Neuronal stem cell (in vitro differentiated cells): Measurements from ENCODE around the gene CD44.
A peak's percentile ranks its signal among the peaks of the same experiment; 100 is the strongest.

ENCODE experiments used
- DNase-seq: peaks from one replicate; pipeline ENCODE4 v3.0.0-alpha.2; 2013; ENCODE audit warnings: low spot score
- H2AFZ ChIP-seq: one replicate; pipeline ENCODE4 v1.6.1; 2013; ENCODE audit warnings: mild to moderate bottlenecking, low read length, inconsistent platforms
- H2AK5ac ChIP-seq: 2 replicates; pipeline ENCODE4 v1.6.1; 2013; ENCODE audit warnings: low read depth, mild to moderate bottlenecking, inconsistent platforms, low read length, moderate library complexity, mixed read lengths
- H2BK120ac ChIP-seq: 2 replicates; pipeline ENCODE4 v1.6.1; 2013; ENCODE audit warnings: low read depth, mild to moderate bottlenecking, inconsistent platforms, low read length, moderate library complexity, mixed read lengths
- H2BK12ac ChIP-seq: one replicate; pipeline ENCODE4 v1.6.1; 2013; ENCODE audit warnings: low read length, inconsistent platforms
- H2BK15ac ChIP-seq: 2 replicates; pipeline ENCODE4 v1.6.1; 2013; ENCODE audit warnings: mild to moderate bottlenecking, low read length, inconsistent platforms, mixed read lengths
- H2BK5ac ChIP-seq: one replicate; pipeline ENCODE4 v1.6.1; 2013; ENCODE audit warnings: inconsistent platforms, mild to moderate bottlenecking, low read length, moderate library complexity
- H3K14ac ChIP-seq: one replicate; pipeline ENCODE4 v1.6.1; 2013; ENCODE audit warnings: low read length, inconsistent platforms
- H3K18ac ChIP-seq: 2 replicates; pipeline ENCODE4 v1.6.1; 2013; ENCODE audit warnings: low read length, inconsistent platforms
- H3K23ac ChIP-seq: 2 replicates; pipeline ENCODE4 v1.6.1; 2013; ENCODE audit warnings: low read depth, mild to moderate bottlenecking, mixed read lengths, low read length, inconsistent platforms; ENCODE audit not compliant: poor library complexity
- H3K27ac ChIP-seq: replicated peaks from 3 replicates; pipeline ENCODE4 v1.5.1; 2013; ENCODE audit warnings: low read length, inconsistent platforms
- H3K27me3 ChIP-seq, 3 experiments: 2 replicates each; pipeline ENCODE4 v1.6.1; 2013; ENCODE audit warnings: low read length in 3 of 3, mild to moderate bottlenecking in 2 of 3, inconsistent platforms in 1 of 3, low read depth in 1 of 3, mixed read lengths in 1 of 3, moderate library complexity in 1 of 3; ENCODE audit not compliant: control insufficient read depth in 3 of 3, insufficient read depth in 3 of 3
- H3K36me3 ChIP-seq, 2 donors: replicated peaks in 1 of 2; 2 replicates each; pipeline ENCODE4 v1.6.1; 2013; ENCODE audit warnings: low read length in 2 of 2; ENCODE audit not compliant: control insufficient read depth in 2 of 2, insufficient read depth in 2 of 2
- H3K4ac ChIP-seq: 2 replicates; pipeline ENCODE4 v1.6.1; 2013; ENCODE audit warnings: inconsistent platforms, mild to moderate bottlenecking, low read length, moderate library complexity
- H3K4me1 ChIP-seq, 2 donors: 1 replicate in 1 of 2; 2 replicates in 1 of 2; pipeline ENCODE4 v1.6.1; 2013; ENCODE audit warnings: low read length in 2 of 2, low read depth in 1 of 2; ENCODE audit not compliant: control insufficient read depth in 2 of 2, insufficient read depth in 1 of 2
- H3K4me2 ChIP-seq: one replicate; pipeline ENCODE4 v1.6.1; 2013; ENCODE audit warnings: mild to moderate bottlenecking, low read length, inconsistent platforms; ENCODE audit not compliant: insufficient read depth, poor library complexity, severe bottlenecking
- H3K4me3 ChIP-seq, 2 donors: 2 replicates each; pipeline ENCODE4 v1.5.1; 2013; ENCODE audit warnings: low read length in 2 of 2, mild to moderate bottlenecking in 2 of 2, inconsistent platforms in 1 of 2, moderate library complexity in 1 of 2
- H3K79me1 ChIP-seq: one replicate; pipeline ENCODE4 v1.6.1; 2013; ENCODE audit warnings: low read depth, mild to moderate bottlenecking, inconsistent platforms, low read length, moderate library complexity
- H3K9ac ChIP-seq: one replicate; pipeline ENCODE4 v1.6.1; 2013; ENCODE audit warnings: mild to moderate bottlenecking, low read depth, low read length, inconsistent platforms; ENCODE audit not compliant: poor library complexity
- H3K9me3 ChIP-seq, 2 donors: replicated peaks in 1 of 2; 2 replicates each; pipeline versions ENCODE3 to v1.6.1; 2013; ENCODE audit warnings: low read length in 2 of 2, mild to moderate bottlenecking in 2 of 2, inconsistent platforms in 1 of 2, low read depth in 1 of 2, mixed read lengths in 1 of 2, moderate library complexity in 1 of 2; ENCODE audit not compliant: control insufficient read depth in 2 of 2, insufficient read depth in 1 of 2
- H4K8ac ChIP-seq: one replicate; pipeline ENCODE4 v1.6.1; 2013; ENCODE audit warnings: low read depth, mild to moderate bottlenecking, inconsistent platforms, low read length, moderate library complexity
- H4K91ac ChIP-seq: one replicate; pipeline ENCODE4 v1.6.1; 2013; ENCODE audit warnings: low read length, low read depth, mild to moderate bottlenecking, inconsistent platforms; ENCODE audit not compliant: poor library complexity
- WGBS, 2 donors: extraction: QIAGEN DNeasy Blood & Tissue Kit; methylation state at CpG; one replicate each; pipeline ENCODE4 v1.1.7; 2013; ENCODE audit warnings: missing lambda C conversion rate in 2 of 2, mixed read lengths in 1 of 2; ENCODE audit not compliant: insufficient read length in 2 of 2, insufficient replicate concordance in 1 of 2; ENCODE audit errors: extremely low coverage in 2 of 2; 5-methylcytosine and 5-hydroxymethylcytosine counted together

CD44 gene

GRCh38 chr11:35166369-35167360, 27.7 kb downstream of the CD44 start:
- H3K4me2 ChIP-seq, result no peak overlapping the region
- H2AK5ac ChIP-seq, result peak overlapping the region; percentile 53
- H2BK5ac ChIP-seq, result no peak overlapping the region
- no peak overlapping the region for H3K14ac ChIP-seq
- no peak overlapping the region for H3K4ac ChIP-seq
- H3K4me1 ChIP-seq, result peaks cover 5 to 15% of the 10 kb centered on the region in 2 donors
- no peaks in the 10 kb centered on the region for H3K9me3 ChIP-seq
- H3K79me1 ChIP-seq, result no peaks in the 10 kb centered on the region
- WGBS, 2 donors, result no CpG with 5 or more reads among the region's 11 CpGs
- peak overlapping the region; percentile 82 for H2AFZ ChIP-seq
- no peak overlapping the region for H3K27ac ChIP-seq
- no peak overlapping the region for H3K9ac ChIP-seq
- no peak overlapping the region for H4K8ac ChIP-seq
- no peak overlapping the region for H2BK15ac ChIP-seq
- H3K23ac ChIP-seq, result no peak overlapping the region
- no peak for DNase-seq
- H3K36me3 ChIP-seq, result no peaks in the 10 kb centered on the region
- no peak overlapping the region for H2BK12ac ChIP-seq
- no peak overlapping the region for H3K4me3 ChIP-seq
- no peaks in the 10 kb centered on the region for H3K27me3 ChIP-seq
- H2BK120ac ChIP-seq, result no peak overlapping the region
- H3K18ac ChIP-seq, result peak overlapping the region; percentile 5
- no peak overlapping the region for H4K91ac ChIP-seq

GRCh38 chr11:35167426-35167954, 28.5 kb downstream of the CD44 start:
- H3K27me3 ChIP-seq, result no peaks in the 10 kb centered on the region
- no peak overlapping the region for H3K14ac ChIP-seq
- H3K4me1 ChIP-seq, result peaks cover 5 to 15% of the 10 kb centered on the region in 2 donors
- H3K23ac ChIP-seq, result no peak overlapping the region
- H2BK15ac ChIP-seq, result no peak overlapping the region
- no peak for DNase-seq
- no peak overlapping the region for H3K4ac ChIP-seq
- H3K4me3 ChIP-seq, result no peak overlapping the region
- H3K4me2 ChIP-seq, result no peak overlapping the region
- no peak overlapping the region for H3K27ac ChIP-seq
- H2BK120ac ChIP-seq, result no peak overlapping the region
- H2BK12ac ChIP-seq, result no peak overlapping the region
- H2AK5ac ChIP-seq, result no peak overlapping the region
- no peak overlapping the region for H2BK5ac ChIP-seq
- no peak overlapping the region for H3K9ac ChIP-seq
- peak overlapping the region; percentile 6 for H3K18ac ChIP-seq
- WGBS, 2 donors, result no CpG with 5 or more reads among the region's 2 CpGs
- no peak overlapping the region for H4K91ac ChIP-seq
- H3K9me3 ChIP-seq, result no peaks in the 10 kb centered on the region
- no peak overlapping the region for H4K8ac ChIP-seq
- no peak overlapping the region for H2AFZ ChIP-seq
- no peaks in the 10 kb centered on the region for H3K79me1 ChIP-seq
- H3K36me3 ChIP-seq, result no peaks in the 10 kb centered on the region

DNA sequence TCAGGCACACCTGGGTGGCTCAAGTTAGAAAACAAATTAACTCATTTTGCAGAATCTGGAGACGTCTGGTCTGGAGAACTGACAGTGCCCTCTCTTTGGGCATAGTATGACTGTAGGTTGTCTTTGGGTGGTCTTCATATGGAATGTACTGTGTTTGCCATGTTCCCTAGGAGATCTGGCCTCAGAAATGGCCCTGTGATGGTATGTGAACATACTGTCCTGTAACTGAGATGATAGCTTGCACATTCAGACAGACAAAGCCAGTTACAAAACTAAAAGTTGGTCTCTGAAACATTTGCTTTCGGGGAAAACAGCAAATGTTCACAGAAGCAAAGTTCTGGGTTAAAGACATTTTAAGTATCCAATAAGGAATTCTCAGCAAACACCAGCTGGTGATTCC, 29.7 kb downstream of the CD44 start:
- H3K14ac ChIP-seq, result no peak overlapping the region
- H3K27ac ChIP-seq, result no peak overlapping the region
- H4K8ac ChIP-seq, result no peak overlapping the region
- no peak overlapping the region for H3K23ac ChIP-seq
- H3K4me3 ChIP-seq, result no peak overlapping the region
- WGBS, 2 donors, result no CpG with 5 or more reads among the region's 2 CpGs
- H4K91ac ChIP-seq, result no peak overlapping the region
- H3K79me1 ChIP-seq, result no peaks in the 10 kb centered on the region
- H3K9ac ChIP-seq, result no peak overlapping the region
- H3K4me2 ChIP-seq, result no peak overlapping the region
- no peaks in the 10 kb centered on the region for H3K9me3 ChIP-seq
- no peaks in the 10 kb centered on the region for H3K36me3 ChIP-seq
- no peak for DNase-seq
- H2BK120ac ChIP-seq, result no peak overlapping the region
- H2BK5ac ChIP-seq, result no peak overlapping the region
- H2AK5ac ChIP-seq, result no peak overlapping the region
- H3K4me1 ChIP-seq, result peaks cover 5 to 17% of the 10 kb centered on the region in 2 donors
- H2BK15ac ChIP-seq, result no peak overlapping the region
- H2AFZ ChIP-seq, result no peak overlapping the region
- H3K4ac ChIP-seq, result no peak overlapping the region
- no peak overlapping the region for H2BK12ac ChIP-seq
- no peak overlapping the region for H3K18ac ChIP-seq
- no peaks in the 10 kb centered on the region for H3K27me3 ChIP-seq

DNA sequence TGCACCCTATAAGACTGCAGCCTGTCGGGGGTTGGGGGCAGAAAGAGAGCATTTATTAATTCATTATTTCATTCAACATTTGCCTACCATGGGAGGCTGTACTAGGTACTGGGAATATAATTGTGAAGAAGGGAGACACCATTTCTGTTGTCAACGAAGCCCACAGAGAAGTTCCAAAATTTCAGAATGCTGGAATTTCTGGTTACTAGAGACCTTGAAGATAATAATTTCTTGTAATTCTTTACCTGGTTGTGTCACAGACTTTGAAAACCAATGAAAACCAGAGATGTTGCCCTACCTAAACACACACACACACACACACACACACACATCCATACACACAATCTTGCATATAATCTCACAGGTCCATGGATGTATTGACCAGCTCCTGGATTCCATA, 30.1 kb downstream of the CD44 start:
- H3K27ac ChIP-seq, result no peak overlapping the region
- no peak overlapping the region for H3K4ac ChIP-seq
- no peaks in the 10 kb centered on the region for H3K79me1 ChIP-seq
- no CpG with 5 or more reads among the region's 2 CpGs for WGBS, 2 donors
- H4K91ac ChIP-seq, result no peak overlapping the region
- no peak overlapping the region for H3K4me3 ChIP-seq
- no peaks in the 10 kb centered on the region for H3K9me3 ChIP-seq
- H3K14ac ChIP-seq, result no peak overlapping the region
- no peaks in the 10 kb centered on the region for H3K27me3 ChIP-seq
- no peaks in the 10 kb centered on the region for H3K36me3 ChIP-seq
- no peak overlapping the region for H2BK120ac ChIP-seq
- peaks cover 5 to 20% of the 10 kb centered on the region in 2 donors for H3K4me1 ChIP-seq
- H2BK12ac ChIP-seq, result no peak overlapping the region
- DNase-seq, result no peak
- no peak overlapping the region for H2AFZ ChIP-seq
- no peak overlapping the region for H3K9ac ChIP-seq
- no peak overlapping the region for H2BK5ac ChIP-seq
- H3K4me2 ChIP-seq, result no peak overlapping the region
- H3K18ac ChIP-seq, result no peak overlapping the region
- no peak overlapping the region for H4K8ac ChIP-seq
- H2BK15ac ChIP-seq, result no peak overlapping the region
- H3K23ac ChIP-seq, result no peak overlapping the region
- no peak overlapping the region for H2AK5ac ChIP-seq
